GM19452 (cell line): ENCODE data around the gene CNP.
"Not testable (repeated sequence)": the region's sequence is repeated elsewhere in the genome, so short reads cannot be mapped to it uniquely, and the experiment has no call there.

Experiments
- ATAC-seq: cut with Tn5 transposase; IDR thresholded peaks from one replicate; pipeline ENCODE4 v1.9.1; 2021; ENCODE audit not compliant: unreplicated experiment

The CNP gene

GRCh38 chr17:42001729-42002128 is 35.1 kb downstream of the CNP start:
- ATAC-seq = no peak

- ATAC-seq = no peak
Measured at GRCh38 chr17:42002175-42002791, 35.7 kb downstream of the CNP start.

- no peak for ATAC-seq
Measured at GRCh38 chr17:42002792-42003301, 36.3 kb downstream of the CNP start.

GRCh38 chr17:42005166-42005565 is 38.6 kb downstream of the CNP start:
- ATAC-seq = no peak

- ATAC-seq = no peak
Measured at GRCh38 chr17:42009170-42009569, 42.6 kb downstream of the CNP start.

DNA sequence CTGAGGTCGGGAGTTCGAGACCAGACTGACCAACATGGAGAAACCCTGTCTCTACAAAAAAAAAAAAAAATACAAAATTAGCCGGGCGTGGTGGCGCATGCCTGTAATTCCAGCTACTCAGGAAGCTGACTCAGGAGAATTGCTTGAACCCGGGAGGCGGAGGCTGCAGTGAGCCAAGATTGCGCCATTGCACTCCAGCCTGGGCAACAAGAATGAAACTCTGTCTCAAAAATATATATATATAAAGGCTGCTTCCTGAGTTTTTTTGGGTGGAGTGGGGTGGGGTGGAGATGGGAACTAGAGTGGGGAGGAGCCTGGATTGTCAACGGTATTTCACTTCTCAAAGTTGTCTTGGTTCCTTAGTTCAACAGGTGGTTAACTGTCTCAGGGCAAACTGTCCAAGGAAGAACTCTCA is 43.7 kb downstream of the CNP start:
- not testable (repeated sequence) for ATAC-seq

DNA sequence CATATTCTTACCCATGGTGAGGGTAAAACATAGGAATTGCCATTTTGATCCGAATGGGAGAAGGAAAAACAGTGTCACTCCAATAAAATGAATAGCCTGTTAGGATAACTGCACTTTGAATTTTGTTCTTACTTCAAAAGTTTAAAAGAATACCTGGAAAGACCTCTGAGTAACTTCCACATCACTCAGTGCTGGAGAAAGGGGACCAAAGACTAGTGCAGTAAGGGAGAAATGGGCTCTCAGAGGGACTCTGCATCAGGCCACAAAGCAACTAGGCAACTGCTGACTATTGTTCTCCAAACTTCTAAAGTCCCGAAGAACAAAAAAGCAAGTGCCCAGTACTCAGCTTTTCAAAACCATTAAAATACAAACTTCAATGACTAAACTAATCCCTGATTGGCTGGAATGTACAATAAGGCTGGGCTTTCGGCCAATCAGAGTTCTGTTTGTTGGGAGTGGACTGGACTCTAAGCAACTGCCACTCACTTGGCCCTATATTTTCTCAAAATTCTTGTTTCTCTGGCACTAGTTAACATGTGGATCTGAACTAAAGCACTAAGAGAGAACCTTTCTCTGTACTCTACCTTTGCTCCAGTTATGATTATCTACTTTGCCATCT is 44.4 kb downstream of the CNP start:
- no peak for ATAC-seq

DNA sequence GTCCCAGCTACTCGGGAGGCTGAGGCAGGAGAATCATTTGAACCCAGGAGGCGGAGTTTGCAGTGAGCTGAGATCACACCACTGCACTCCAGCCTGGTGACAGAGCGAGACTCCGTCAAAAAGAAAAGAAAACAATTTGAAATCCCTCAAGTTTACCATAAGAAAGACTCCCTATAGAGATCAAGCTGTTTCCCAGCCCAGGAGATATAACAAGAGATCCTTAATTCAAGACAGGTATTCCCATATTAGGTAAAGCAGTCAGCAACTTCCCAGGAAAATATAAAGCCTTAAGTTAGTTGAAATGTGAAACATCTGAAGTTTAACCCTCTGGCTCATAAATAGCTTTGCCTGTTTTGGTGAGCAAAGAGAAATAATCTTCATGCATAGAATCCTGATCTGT is 45.8 kb downstream of the CNP start:
- ATAC-seq = not testable (repeated sequence)

- ATAC-seq = not testable (repeated sequence)
Measured at GRCh38 chr17:42013740-42014139, 47.1 kb downstream of the CNP start.

GRCh38 chr17:42016411-42016831 is 49.8 kb downstream of the CNP start:
- ATAC-seq = no peak

DNA sequence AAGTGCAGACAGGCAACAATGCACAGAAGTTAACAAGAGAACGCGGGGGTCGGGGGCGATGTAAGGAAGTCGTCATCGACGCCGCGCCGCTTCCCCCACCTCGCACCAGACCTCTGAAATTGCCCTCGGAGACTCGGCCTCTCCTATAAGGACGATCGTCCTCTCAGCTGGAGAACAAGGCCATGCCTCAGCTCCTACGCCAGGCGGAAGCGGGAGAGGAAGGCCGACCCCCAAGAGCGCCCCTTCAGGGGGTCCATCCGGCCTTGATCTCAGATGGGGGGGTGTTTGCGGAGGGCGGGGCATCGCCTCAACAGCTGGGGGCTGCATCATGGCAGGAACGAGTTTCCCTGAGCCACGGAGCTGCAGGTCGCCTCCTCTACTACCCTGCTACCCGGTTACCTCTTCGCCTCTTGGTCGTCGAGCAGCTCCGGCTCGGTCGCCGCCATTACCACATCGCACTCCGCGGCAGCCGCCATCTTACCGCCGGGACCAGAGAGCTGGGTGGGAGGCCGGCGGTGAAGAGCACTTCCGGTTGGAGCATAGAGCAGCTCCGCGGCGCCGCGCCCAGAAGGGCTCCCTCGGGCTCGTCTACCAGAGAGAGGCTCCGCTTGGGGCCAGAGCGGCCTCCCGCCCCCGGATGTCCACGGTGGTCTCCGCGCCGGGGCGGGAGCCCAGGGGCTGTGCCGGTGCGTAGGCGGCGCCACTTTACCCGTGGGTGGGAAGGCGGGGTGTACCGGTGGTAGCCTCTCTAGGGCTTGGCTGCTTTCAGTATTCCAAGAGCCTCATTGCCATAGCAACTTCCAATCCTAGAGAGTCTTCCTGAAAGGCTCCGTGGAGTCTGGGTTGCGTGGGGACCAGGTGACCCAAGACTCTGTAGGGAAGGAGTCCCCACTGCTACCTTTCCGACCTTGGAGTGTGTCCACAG is 50.6 kb downstream of the CNP start, which contains the start of gene DNAJC7:
Gene DNAJC7 (minus strand): TSS at position 499 of the 925 bp plus-strand sequence. CDS start 23 bp downstream, at position 476.
- peak; percentile 71 for ATAC-seq

DNA sequence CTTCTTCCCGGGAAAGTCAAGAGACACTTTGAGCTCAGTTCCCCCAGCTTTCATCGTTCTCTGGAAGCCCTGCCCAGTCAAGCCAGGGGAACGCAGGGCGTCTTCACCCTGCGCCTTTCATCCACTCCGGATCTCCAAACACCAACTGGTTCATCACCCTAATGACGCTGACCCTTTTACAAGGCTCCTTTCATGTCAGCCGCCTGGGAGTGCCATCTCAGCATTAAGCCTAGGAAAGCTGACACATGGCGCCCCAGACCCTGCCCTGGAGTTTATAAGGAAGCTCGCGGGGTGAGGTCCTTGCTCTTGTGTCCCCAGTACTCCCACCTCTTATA is 51.2 kb downstream of the CNP start:
- ATAC-seq = peak; percentile 5

GRCh38 chr17:42018339-42018738 is 51.7 kb downstream of the CNP start:
- ATAC-seq = no peak

DNA sequence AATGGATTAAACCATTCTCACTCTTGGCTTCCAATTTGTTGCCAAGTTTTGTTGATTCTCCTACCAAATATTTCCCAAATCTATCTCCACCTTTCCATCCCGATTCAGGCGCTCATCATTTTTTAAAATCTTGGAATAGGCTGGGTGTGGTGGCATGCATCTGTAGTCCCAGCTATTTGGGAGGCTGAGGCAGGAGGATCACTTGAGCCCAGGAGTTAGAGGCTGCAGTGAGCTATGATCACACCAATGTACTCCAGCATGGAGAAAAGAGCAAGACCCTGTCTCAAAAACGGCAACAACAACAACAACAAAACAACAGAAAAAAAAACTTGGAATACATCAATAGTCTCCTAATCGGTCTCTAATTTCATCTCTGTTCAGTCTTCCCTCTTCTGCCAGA is 52.4 kb downstream of the CNP start:
- no peak for ATAC-seq

- ATAC-seq = peak; percentile 60
Measured at GRCh38 chr17:42019509-42020404, 53.2 kb downstream of the CNP start, which contains the start of gene NKIRAS2. TSS of gene NKIRAS2 (plus strand) at chr17:42020090. CDS start at chr17:42021578, 1,488 bp downstream.

GRCh38 chr17:42020845-42021244 is 54.2 kb downstream of the CNP start:
- not testable (repeated sequence) for ATAC-seq

DNA sequence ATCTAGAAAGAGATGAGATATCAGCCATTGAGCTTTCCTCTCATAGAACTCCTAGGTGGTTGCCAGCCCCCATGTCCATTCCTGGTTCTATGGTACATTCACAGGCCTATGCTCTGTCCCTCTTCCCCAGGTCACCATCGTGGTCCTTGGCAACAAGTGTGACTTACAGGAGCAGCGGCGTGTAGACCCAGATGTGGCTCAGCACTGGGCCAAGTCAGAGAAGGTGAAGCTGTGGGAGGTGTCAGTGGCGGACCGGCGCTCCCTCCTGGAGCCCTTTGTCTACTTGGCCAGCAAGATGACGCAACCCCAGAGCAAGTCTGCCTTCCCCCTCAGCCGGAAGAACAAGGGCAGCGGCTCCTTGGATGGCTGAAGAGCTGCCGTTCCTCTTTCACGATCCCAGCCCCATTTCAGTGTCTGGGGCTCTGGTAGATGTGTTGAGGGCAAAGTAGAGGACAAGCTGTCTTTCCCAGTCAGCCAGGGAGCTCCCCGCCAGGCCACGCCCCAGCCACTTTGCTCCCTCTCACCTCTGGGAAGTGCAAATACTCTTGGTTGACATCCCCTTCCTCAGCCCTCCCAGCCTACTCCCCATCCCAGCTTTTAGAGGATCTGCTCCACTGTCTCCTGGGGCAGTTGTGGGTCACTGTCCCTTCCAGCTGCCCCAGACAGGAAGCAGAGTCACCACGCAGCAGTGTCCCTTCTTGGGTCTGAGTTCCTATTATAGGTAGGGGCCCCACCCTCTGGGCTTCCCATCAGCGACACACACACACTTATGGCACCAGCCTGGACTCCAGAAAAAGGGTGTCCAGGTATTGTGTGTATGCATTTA is 57.1 kb downstream of the CNP start:
- no peak for ATAC-seq

- ATAC-seq = peak; percentile 14
Measured at GRCh38 chr17:42025191-42025579, 58.6 kb downstream of the CNP start.

DNA sequence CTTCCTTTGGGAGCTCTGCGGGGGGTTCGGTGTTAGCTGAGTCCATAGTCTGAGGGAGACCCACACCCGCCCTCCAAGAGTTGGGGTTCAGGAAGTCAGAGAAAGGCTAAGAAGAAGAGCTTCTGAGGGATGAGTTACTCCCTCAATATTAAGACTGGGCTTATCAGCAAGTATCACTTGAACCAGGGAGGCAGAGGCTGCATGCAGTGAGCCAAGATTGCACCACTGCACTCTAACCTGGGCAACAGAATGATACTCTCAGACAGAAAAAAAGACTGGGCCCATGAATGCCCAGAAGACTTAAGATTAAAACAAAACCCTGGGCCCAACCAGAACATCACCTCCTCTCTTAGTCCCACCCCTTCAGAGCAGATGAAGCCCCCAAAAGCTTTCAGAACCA is 59.3 kb downstream of the CNP start:
- no peak for ATAC-seq
